Measurements from ENCODE around the gene FAM20C.
A peak's percentile ranks its signal among the peaks of the same experiment; 100 is the strongest.

FAM20C gene

DNA sequence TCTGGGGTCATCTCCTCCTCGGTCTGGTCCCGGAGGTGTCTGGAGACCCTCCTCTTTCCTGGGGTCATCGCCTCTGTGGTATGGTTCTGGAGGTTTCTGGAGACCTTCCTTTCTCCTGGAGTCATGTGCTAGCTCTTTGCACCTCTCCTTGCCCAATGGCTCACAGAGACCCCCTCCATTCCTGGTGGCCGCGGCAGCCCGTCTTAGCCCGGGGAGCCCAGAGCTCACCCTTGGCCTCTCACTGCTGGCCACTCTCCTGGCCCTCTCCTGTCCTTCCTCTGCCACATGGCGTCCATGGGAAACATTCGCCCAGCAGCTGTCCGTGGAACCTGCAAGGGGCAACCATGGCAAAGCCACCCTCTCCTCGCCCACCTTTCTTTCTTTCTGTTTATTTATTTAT, 77.3 kb downstream of the FAM20C start:
- Histone ChIP-seq H3K9me3 (ENCODE audit: control insufficient read depth, low read length) (peaks cover 11% of the 10 kb centered on the region), H3K9ac (ENCODE audit: low read length) (no peak overlapping the region), H3K4me3 (ENCODE audit: low read length) (no peak overlapping the region), H3K36me3 (ENCODE audit: control insufficient read depth, insufficient read depth, low read length, severe bottlenecking) (no peaks in the 10 kb centered on the region), H3K27me3 (replicated peaks; ENCODE audit: control insufficient read depth, insufficient read depth, low read length) (no peaks in the 10 kb centered on the region), H3K4me1 (ENCODE audit: control insufficient read depth, insufficient read depth, low read length) (no peaks in the 10 kb centered on the region)
- no peak for DNase-seq (ENCODE audit: low read depth)

DNA sequence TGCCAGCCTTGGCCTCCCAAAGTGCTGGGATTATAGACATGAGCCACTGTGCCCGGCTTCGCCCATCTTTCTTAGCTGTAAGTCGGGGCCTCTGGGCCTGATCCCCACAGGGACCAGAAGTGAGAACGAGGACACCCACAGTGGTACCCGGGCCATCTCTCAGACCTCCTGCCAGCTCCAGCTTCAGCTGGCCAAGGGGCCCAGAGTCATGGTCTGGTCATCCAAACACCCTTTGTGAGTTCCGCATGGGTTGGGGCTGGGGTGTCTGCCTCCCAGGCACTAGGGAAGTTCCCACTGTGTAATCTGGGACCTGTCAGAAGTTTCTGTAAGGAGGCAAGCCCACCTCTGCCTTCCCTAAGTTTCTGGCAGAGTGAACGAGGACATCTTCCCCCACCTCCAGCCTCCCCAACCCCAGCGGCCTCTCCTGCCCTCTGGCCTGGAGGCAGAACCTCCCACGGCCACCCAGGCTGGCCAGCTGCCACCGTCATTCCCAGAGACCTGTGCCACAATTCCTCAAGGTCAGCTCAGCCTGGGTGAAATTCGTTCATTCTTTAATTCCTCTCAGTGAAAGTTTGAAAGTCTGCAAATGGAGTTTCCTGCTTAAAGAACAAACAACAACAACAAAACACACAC, 78.1 kb downstream of the FAM20C start:
- no peaks in the 10 kb centered on the region for H3K27me3 ChIP-seq (replicated peaks; ENCODE audit: control insufficient read depth, insufficient read depth, low read length)
- H3K9ac ChIP-seq (ENCODE audit: low read length) = no peak overlapping the region
- H3K9me3 ChIP-seq (ENCODE audit: control insufficient read depth, low read length) = peaks cover 11% of the 10 kb centered on the region
- DNase-seq (ENCODE audit: low read depth) = no peak
- no peak overlapping the region for H3K4me3 ChIP-seq (ENCODE audit: low read length)
- no peaks in the 10 kb centered on the region for H3K4me1 ChIP-seq (ENCODE audit: control insufficient read depth, insufficient read depth, low read length)
- no peaks in the 10 kb centered on the region for H3K36me3 ChIP-seq (ENCODE audit: control insufficient read depth, insufficient read depth, low read length, severe bottlenecking)

DNA sequence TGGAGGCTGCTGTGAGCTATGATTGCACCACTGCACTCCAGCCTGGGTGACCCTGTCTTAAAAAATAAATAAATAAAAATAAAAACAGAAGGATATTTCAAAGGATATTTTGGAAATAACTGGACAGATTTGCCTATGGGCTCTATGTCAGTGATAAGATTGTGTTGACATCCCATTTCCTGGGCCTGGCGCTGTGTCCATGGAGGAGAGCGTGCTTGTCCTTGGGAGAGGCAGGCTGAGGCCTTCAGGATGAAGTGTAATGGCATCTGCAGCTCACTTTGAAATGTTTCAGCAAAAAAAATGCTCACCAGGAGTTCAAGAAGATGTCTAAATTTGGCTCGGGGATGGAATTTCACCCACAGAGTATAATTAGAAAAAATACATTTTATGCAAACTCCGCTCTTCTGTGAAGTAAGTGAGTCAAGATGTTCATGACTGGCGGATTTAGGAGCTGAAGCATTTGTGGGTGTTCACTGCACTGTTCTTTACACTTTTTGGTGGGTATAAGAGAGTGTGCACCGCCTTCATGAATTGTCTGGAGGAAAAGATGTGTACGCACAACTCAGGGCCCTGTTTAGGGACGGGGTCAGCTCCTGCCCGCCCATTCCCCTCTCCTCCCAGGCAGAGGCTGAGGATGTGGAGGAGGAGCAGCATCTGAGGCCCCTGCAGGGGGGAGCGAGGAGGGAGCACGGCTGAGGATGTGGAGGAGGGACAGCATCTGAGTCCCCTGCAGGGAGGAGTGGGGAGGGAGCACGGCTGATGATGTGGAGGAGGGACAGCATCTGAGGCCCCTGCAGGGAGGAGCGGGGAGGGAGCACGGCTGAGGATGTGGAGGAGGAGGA, 79.1 kb downstream of the FAM20C start:
- no peak overlapping the region for H3K9ac ChIP-seq (ENCODE audit: low read length)
- no peaks in the 10 kb centered on the region for H3K36me3 ChIP-seq (ENCODE audit: control insufficient read depth, insufficient read depth, low read length, severe bottlenecking)
- DNase-seq (ENCODE audit: low read depth) = peak; percentile 22
- no peak overlapping the region for H3K4me3 ChIP-seq (ENCODE audit: low read length)
- H3K4me1 ChIP-seq (ENCODE audit: control insufficient read depth, insufficient read depth, low read length) = no peaks in the 10 kb centered on the region
- peaks cover 14% of the 10 kb centered on the region for H3K9me3 ChIP-seq (ENCODE audit: control insufficient read depth, low read length)
- H3K27me3 ChIP-seq (replicated peaks; ENCODE audit: control insufficient read depth, insufficient read depth, low read length) = no peaks in the 10 kb centered on the region

DNA sequence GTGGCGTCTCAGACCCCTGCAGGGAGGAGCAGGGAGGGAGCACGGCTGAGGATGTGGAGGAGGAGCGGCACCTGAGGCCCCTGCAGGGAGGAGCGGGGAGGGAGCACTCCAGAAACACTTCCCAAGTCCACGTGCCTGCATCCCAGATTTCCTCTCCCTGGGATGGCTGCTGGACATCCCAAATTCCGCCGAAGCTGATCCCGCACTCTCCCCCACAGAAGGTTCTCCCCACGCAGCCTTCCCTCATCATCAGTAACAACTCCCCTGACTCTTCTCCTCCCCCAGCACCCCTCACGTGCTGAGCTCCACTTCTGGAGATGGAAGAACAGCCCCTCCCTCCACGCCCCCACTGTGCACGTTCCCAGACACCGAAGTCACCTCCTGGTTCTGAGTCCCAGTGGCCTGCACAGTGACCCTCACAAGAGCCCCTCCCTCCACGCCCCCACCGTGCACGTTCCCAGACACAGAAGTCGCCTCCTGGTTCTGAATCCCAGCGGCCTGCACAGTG, 79.8 kb downstream of the FAM20C start:
- no peak for DNase-seq (ENCODE audit: low read depth)
- H3K9me3 ChIP-seq (ENCODE audit: control insufficient read depth, low read length) = peaks cover 20% of the 10 kb centered on the region
- H3K36me3 ChIP-seq (ENCODE audit: control insufficient read depth, insufficient read depth, low read length, severe bottlenecking) = no peaks in the 10 kb centered on the region
- H3K4me3 ChIP-seq (ENCODE audit: low read length) = no peak overlapping the region
- H3K4me1 ChIP-seq (ENCODE audit: control insufficient read depth, insufficient read depth, low read length) = no peaks in the 10 kb centered on the region
- H3K27me3 ChIP-seq (replicated peaks; ENCODE audit: control insufficient read depth, insufficient read depth, low read length) = no peaks in the 10 kb centered on the region
- H3K9ac ChIP-seq (ENCODE audit: low read length) = no peak overlapping the region

DNA sequence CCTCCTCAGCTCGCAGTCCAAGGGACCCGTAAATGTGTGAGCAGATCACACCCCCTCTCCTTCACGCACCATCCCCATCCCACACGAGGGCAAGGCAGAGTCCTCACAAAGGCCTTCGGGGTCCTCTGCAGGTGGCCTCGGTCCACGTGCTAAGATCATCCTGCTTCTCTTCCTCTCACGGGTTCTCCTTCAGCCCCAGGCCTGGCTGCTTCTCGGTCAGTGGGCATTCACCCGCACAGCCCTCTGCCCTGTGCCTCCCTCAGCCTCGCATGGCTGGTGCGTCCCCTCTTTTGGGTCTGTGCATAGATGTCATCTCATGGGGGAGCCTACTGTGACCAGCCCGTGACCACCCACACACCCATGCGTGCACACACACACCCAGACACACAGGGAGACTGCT, 80.3 kb downstream of the FAM20C start:
- no peaks in the 10 kb centered on the region for H3K36me3 ChIP-seq (ENCODE audit: control insufficient read depth, insufficient read depth, low read length, severe bottlenecking)
- H3K9me3 ChIP-seq (ENCODE audit: control insufficient read depth, low read length) = peaks cover 23% of the 10 kb centered on the region
- no peak for DNase-seq (ENCODE audit: low read depth)
- H3K4me1 ChIP-seq (ENCODE audit: control insufficient read depth, insufficient read depth, low read length) = no peaks in the 10 kb centered on the region
- no peak overlapping the region for H3K9ac ChIP-seq (ENCODE audit: low read length)
- H3K27me3 ChIP-seq (replicated peaks; ENCODE audit: control insufficient read depth, insufficient read depth, low read length) = no peaks in the 10 kb centered on the region
- no peak overlapping the region for H3K4me3 ChIP-seq (ENCODE audit: low read length)

DNA sequence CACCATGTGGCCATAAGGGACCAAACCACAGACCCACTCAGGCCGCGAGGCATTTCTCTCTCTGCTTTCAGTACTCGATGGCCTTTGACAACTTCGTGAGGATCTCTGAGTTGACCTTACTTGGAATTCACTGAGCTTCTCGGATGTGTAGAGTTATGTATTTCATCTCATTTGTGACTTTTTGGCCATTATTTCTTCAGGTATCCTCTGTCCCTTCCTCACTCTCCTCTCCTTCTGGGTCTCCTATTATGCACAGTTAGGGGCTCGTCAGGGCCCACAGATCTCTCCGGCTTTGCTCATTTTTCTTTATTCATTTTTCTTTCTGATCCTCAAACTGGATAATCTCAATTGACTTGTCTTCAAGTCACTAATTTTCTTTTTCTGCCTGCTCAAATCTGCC, 81.0 kb downstream of the FAM20C start:
- Histone ChIP-seq H3K9ac (ENCODE audit: low read length) (no peak overlapping the region), H3K4me1 (ENCODE audit: control insufficient read depth, insufficient read depth, low read length) (no peaks in the 10 kb centered on the region), H3K36me3 (ENCODE audit: control insufficient read depth, insufficient read depth, low read length, severe bottlenecking) (no peaks in the 10 kb centered on the region), H3K27me3 (replicated peaks; ENCODE audit: control insufficient read depth, insufficient read depth, low read length) (no peaks in the 10 kb centered on the region), H3K4me3 (ENCODE audit: low read length) (no peak overlapping the region), H3K9me3 (ENCODE audit: control insufficient read depth, low read length) (peaks cover 23% of the 10 kb centered on the region)
- no peak for DNase-seq (ENCODE audit: low read depth)

DNA sequence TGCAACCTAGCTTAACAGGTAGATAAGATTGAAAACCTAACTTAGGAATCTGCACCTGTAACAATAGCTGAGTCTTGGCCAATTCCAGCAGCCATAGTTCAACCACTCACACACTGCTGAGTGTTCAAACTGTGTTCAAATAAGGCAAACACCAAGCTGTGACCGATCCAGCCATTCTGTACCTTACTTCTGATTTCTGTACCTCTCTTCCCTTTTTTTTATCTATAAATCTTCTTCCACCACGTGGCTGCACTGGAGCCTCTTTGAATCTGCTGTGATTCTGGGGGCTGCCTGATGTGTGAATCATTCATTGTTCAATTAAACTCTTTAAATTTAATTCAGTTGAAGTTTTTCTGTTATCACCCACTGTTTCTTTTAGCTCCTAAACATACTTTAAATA, 81.9 kb downstream of the FAM20C start:
- DNase-seq (ENCODE audit: low read depth) = no peak
- no peaks in the 10 kb centered on the region for H3K36me3 ChIP-seq (ENCODE audit: control insufficient read depth, insufficient read depth, low read length, severe bottlenecking)
- no peak overlapping the region for H3K9ac ChIP-seq (ENCODE audit: low read length)
- peaks cover 23% of the 10 kb centered on the region for H3K9me3 ChIP-seq (ENCODE audit: control insufficient read depth, low read length)
- H3K4me1 ChIP-seq (ENCODE audit: control insufficient read depth, insufficient read depth, low read length) = no peaks in the 10 kb centered on the region
- no peak overlapping the region for H3K4me3 ChIP-seq (ENCODE audit: low read length)
- H3K27me3 ChIP-seq (replicated peaks; ENCODE audit: control insufficient read depth, insufficient read depth, low read length) = no peaks in the 10 kb centered on the region

DNA sequence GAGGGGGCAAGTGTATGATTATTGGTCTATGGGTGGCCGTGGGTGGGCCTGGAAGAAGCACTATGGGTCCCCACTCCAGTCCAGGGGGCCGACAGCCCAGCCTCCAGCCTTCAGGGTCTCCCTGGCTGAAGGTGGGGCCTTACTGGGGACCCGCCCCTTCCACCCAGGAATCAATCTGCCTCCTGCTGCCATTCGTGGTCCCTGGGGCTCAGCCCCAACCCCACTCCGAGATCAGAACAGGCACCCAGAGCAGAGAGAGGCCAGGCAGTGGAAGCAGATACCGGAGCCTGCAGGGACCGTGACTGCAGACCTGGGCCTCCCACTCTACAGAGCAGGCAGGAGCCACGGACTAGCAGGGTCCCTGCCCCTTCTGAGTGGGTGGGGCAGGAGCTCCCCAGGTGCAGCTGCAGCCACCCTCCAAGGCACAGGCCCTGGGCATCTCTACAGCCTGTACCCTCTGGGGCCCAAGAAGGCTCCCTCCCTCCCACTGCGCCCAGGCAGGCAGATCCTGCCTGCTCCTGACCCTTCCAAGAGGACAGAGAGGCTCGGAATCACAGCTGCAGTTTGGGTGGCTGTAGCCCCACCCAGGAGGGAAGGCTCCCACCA, 84.0 kb downstream of the FAM20C start:
- Histone ChIP-seq H3K9ac (ENCODE audit: low read length) (no peak overlapping the region), H3K4me3 (ENCODE audit: low read length) (no peak overlapping the region), H3K9me3 (ENCODE audit: control insufficient read depth, low read length) (peaks cover 24% of the 10 kb centered on the region), H3K4me1 (ENCODE audit: control insufficient read depth, insufficient read depth, low read length) (no peaks in the 10 kb centered on the region), H3K36me3 (ENCODE audit: control insufficient read depth, insufficient read depth, low read length, severe bottlenecking) (no peaks in the 10 kb centered on the region), H3K27me3 (replicated peaks; ENCODE audit: control insufficient read depth, insufficient read depth, low read length) (peaks cover 9% of the 10 kb centered on the region)
- DNase-seq (ENCODE audit: low read depth) = no peak

DNA sequence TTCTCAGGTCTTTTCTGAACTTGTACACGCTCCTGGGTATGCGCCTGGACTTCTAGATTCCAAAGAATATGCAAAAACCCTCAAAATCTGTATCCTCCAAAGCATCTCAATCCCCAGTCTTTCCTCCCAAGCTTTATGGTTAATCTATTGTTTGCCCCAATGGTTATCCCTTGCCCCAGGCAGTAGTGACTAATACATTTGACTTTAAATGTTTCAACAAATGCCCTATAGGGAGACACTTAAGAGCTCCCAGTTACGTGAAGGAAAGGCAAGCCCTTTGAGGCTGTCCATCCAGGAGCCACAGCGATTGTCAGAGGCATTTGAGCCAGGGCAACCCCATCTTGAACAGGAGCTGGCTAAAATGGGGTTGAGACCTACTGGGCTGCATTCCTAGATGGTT, 84.9 kb downstream of the FAM20C start:
- peaks cover 11% of the 10 kb centered on the region for H3K27me3 ChIP-seq (replicated peaks; ENCODE audit: control insufficient read depth, insufficient read depth, low read length)
- H3K4me1 ChIP-seq (ENCODE audit: control insufficient read depth, insufficient read depth, low read length) = no peaks in the 10 kb centered on the region
- H3K36me3 ChIP-seq (ENCODE audit: control insufficient read depth, insufficient read depth, low read length, severe bottlenecking) = no peaks in the 10 kb centered on the region
- peaks cover 29% of the 10 kb centered on the region for H3K9me3 ChIP-seq (ENCODE audit: control insufficient read depth, low read length)
- no peak for DNase-seq (ENCODE audit: low read depth)
- no peak overlapping the region for H3K4me3 ChIP-seq (ENCODE audit: low read length)
- no peak overlapping the region for H3K9ac ChIP-seq (ENCODE audit: low read length)

DNA sequence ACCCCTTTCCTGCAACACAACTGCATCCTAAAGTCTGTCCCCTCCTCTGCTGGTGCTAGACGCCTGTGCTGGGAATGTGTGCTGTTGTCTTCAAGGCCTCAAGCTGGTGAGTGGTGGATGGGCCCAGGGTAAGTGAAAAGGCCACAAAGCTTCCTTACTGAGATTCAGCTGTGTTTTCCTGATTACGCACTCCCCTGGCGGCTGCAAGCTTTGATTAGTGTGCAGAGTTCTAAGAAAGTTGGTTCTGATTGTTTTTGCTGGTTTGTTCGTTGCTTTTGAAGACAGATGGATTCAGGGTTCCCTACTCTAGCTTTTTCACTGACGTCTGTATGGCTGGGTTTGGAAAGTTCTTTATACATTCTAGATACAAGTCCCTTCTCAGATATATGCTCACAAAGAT, 85.7 kb downstream of the FAM20C start:
- H3K27me3 ChIP-seq (replicated peaks; ENCODE audit: control insufficient read depth, insufficient read depth, low read length) = peaks cover 11% of the 10 kb centered on the region
- no peak for DNase-seq (ENCODE audit: low read depth)
- no peaks in the 10 kb centered on the region for H3K4me1 ChIP-seq (ENCODE audit: control insufficient read depth, insufficient read depth, low read length)
- H3K9me3 ChIP-seq (ENCODE audit: control insufficient read depth, low read length) = peaks cover 23% of the 10 kb centered on the region
- no peak overlapping the region for H3K4me3 ChIP-seq (ENCODE audit: low read length)
- H3K9ac ChIP-seq (ENCODE audit: low read length) = no peak overlapping the region
- no peaks in the 10 kb centered on the region for H3K36me3 ChIP-seq (ENCODE audit: control insufficient read depth, insufficient read depth, low read length, severe bottlenecking)

DNA sequence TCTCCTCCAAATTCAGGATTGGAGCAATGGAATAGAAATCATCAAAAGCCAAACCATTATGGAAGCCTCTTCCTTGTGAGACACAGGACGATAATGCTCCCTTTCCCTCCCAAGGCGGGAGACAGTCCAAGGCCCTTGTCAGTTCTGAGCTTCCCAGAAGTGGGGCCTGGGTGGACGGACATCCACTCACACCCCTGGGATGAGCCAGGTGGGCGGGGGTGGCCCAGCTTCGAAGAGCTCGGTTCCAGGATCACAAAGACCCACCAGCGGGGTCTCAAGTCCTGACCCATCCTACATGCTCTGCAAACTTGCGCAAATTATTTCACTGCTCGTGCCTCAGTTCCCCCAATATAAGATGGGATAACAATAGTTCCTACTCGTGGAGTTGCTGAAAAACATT, 87.5 kb downstream of the FAM20C start:
- Histone ChIP-seq H3K9ac (ENCODE audit: low read length) (no peak overlapping the region), H3K36me3 (ENCODE audit: control insufficient read depth, insufficient read depth, low read length, severe bottlenecking) (no peaks in the 10 kb centered on the region), H3K4me3 (ENCODE audit: low read length) (no peak overlapping the region), H3K4me1 (ENCODE audit: control insufficient read depth, insufficient read depth, low read length) (no peaks in the 10 kb centered on the region), H3K9me3 (ENCODE audit: control insufficient read depth, low read length) (peaks cover 18% of the 10 kb centered on the region), H3K27me3 (replicated peaks; ENCODE audit: control insufficient read depth, insufficient read depth, low read length) (peaks cover 21% of the 10 kb centered on the region)
- DNase-seq (ENCODE audit: low read depth) = no peak

Measured in adipocyte (in vitro differentiated cells).